ENCODE measurements around the gene ZNF200. TPM values are rescaled to one million over a fixed set of nuclear protein-coding genes. Genes with fewer than 3 reads are reported as not detected.

Gene ZNF200
- total RNA-seq, 1 experiment from 2014 or later: 11.3 TPM

- Histone ChIP-seq H3K4me3 (ENCODE audit: low read depth, low read length) (no peak overlapping the region), H3K4me1 (no peaks in the 10 kb centered on the region), H3K27me3 (replicated peaks; ENCODE audit: control insufficient read depth, insufficient read depth, low read length) (no peaks in the 10 kb centered on the region), H3K36me3 (ENCODE audit: control insufficient read depth, insufficient read depth, low read length) (no peaks in the 10 kb centered on the region), H3K9me3 (no peaks in the 10 kb centered on the region)
- no peak for DNase-seq
- no peaks in the 10 kb centered on the region for H3K27me3 Mint-ChIP-seq (ENCODE audit: insufficient read depth, unreplicated experiment)
- TF ChIP-seq CTCF (IDR thresholded peaks at IDR 0.05; ENCODE audit: insufficient read depth in 1 of 2, low read depth in 1 of 2, low read length in 1 of 2, severe bottlenecking in 1 of 2, unreplicated experiment in 1 of 2): no peak
- BruUV-seq (replicated peaks): no TSS peak
- CTCF ChIA-PET: no interaction called here
- intact Hi-C loops (cut with micrococcal nuclease; ENCODE audit: unreplicated experiment): no loop called here
- no peaks in the 10 kb centered on the region for H3K4me1 Mint-ChIP-seq (ENCODE audit: low read depth, unreplicated experiment)
- no peaks in the 10 kb centered on the region for H3K9me3 Mint-ChIP-seq (ENCODE audit: unreplicated experiment)
- peaks cover 6% of the 10 kb centered on the region for H3K36me3 Mint-ChIP-seq (ENCODE audit: insufficient read depth, unreplicated experiment)
- no peak overlapping the region for H3K4me3 Mint-ChIP-seq (ENCODE audit: unreplicated experiment)
- H3K27ac Mint-ChIP-seq (ENCODE audit: unreplicated experiment): no peak overlapping the region
- POLR2A ChIA-PET: no interaction called here
These were observed 60.3 kb downstream of the ZNF200 start for GRCh38 chr16:3174618-3175148.

- intact Hi-C loops (cut with micrococcal nuclease; ENCODE audit: unreplicated experiment): no loop called here
- Mint-ChIP-seq H3K27ac (ENCODE audit: unreplicated experiment) (no peak overlapping the region), H3K27me3 (ENCODE audit: insufficient read depth, unreplicated experiment) (no peaks in the 10 kb centered on the region), H3K4me3 (ENCODE audit: unreplicated experiment) (peak overlapping the region; percentile 55), H3K36me3 (ENCODE audit: insufficient read depth, unreplicated experiment) (peaks cover 6% of the 10 kb centered on the region), H3K4me1 (ENCODE audit: low read depth, unreplicated experiment) (no peaks in the 10 kb centered on the region), H3K9me3 (ENCODE audit: unreplicated experiment) (no peaks in the 10 kb centered on the region)
- peak in 1 of 2 experiments; percentile 31 for TF ChIP-seq CTCF (IDR thresholded peaks at IDR 0.05; ENCODE audit: insufficient read depth in 1 of 2, low read depth in 1 of 2, low read length in 1 of 2, severe bottlenecking in 1 of 2, unreplicated experiment in 1 of 2)
- DNase-seq: no peak
- Histone ChIP-seq H3K9me3 (no peaks in the 10 kb centered on the region), H3K36me3 (ENCODE audit: control insufficient read depth, insufficient read depth, low read length) (no peaks in the 10 kb centered on the region), H3K4me1 (no peaks in the 10 kb centered on the region), H3K4me3 (ENCODE audit: low read depth, low read length) (no peak overlapping the region; the same call in 1 of the 2 replicates), H3K27me3 (replicated peaks; ENCODE audit: control insufficient read depth, insufficient read depth, low read length) (no peaks in the 10 kb centered on the region)
- BruUV-seq (replicated peaks): no TSS peak
- ChIA-PET POLR2A (no interaction called here), CTCF (no interaction called here)
These were observed 60.9 kb downstream of the ZNF200 start for GRCh38 chr16:3173892-3174617.

Other genes starting within 250 kb of the ZNF200 start
- gene CLDN9, start 222.2 kb downstream of the ZNF200 start, total RNA-seq (2022): 0.79 and 0.91 TPM in 2 replicates
- 9.0 and 12.9 TPM in 2 replicates for gene CLDN6, start 217.0 kb downstream of the ZNF200 start, total RNA-seq (2022)
- gene TNFRSF12A, start 214.8 kb downstream of the ZNF200 start, total RNA-seq (2022): 62.5 and 66.4 TPM in 2 replicates
- gene HCFC1R1, start 211.2 kb downstream of the ZNF200 start, total RNA-seq (2022): 40.8 and 44.9 TPM in 2 replicates
- gene THOC6, start 211.1 kb downstream of the ZNF200 start, total RNA-seq (2022): 46.0 and 48.0 TPM in 2 replicates
- gene BICDL2, start 198.2 kb downstream of the ZNF200 start, total RNA-seq (2022): 10.6 and 11.1 TPM in 2 replicates
- gene MMP25, start 188.6 kb downstream of the ZNF200 start, total RNA-seq (2022): 0.11 and 0.14 TPM in 2 replicates
- gene IL32, start 169.5 kb downstream of the ZNF200 start, total RNA-seq (2022): 149 and 165 TPM in 2 replicates
- gene ZSCAN10, start 135.9 kb downstream of the ZNF200 start, total RNA-seq (2022): not detected in 2 replicates
- gene ZNF205, start 122.6 kb downstream of the ZNF200 start, total RNA-seq (2022): 10.3 and 13.5 TPM in 2 replicates
- gene ZNF213, start 100.1 kb downstream of the ZNF200 start, total RNA-seq (2022): 5.3 and 5.5 TPM in 2 replicates
- gene OR1F1, start 47.0 kb downstream of the ZNF200 start, total RNA-seq (2022): not detected in 2 replicates
- gene MEFV, start 21.5 kb upstream of the ZNF200 start, total RNA-seq (2022): not detected in 2 replicates
- 37.0 and 37.4 TPM in 2 replicates for gene ZNF263, start 48.3 kb upstream of the ZNF200 start, total RNA-seq (2022)
- gene TIGD7, start 70.3 kb upstream of the ZNF200 start, total RNA-seq (2022): 3.7 and 5.2 TPM in 2 replicates
- gene ZNF75A, start 70.3 kb upstream of the ZNF200 start, total RNA-seq (2022): 28.4 and 29.1 TPM in 2 replicates
- gene OR2C1, start 120.7 kb upstream of the ZNF200 start, total RNA-seq (2022): not detected in 2 replicates
- gene ZSCAN32, start 165.8 kb upstream of the ZNF200 start, total RNA-seq (2022): 14.1 and 16.6 TPM in 2 replicates
- gene ZNF174, start 166.1 kb upstream of the ZNF200 start, total RNA-seq (2022): 11.9 and 12.6 TPM in 2 replicates
- gene ZNF597, start 208.3 kb upstream of the ZNF200 start, total RNA-seq (2022): 3.7 and 3.8 TPM in 2 replicates
- gene NAA60, start 208.5 kb upstream of the ZNF200 start, total RNA-seq (2022): 84.9 and 92.8 TPM in 2 replicates

Measured in Caco-2 (cell line).